ENCODE data around the gene HS3ST3B1. TPM values are rescaled to one million over a fixed set of nuclear protein-coding genes. Genes with fewer than 3 reads are reported as not detected.

Gene HS3ST3B1
- polyA plus RNA-seq, 1 donor = 1.5 TPM

Other genes with a start within 250 kb of the HS3ST3B1 start
- 15.5 TPM for gene COX10, start 231.6 kb upstream of the HS3ST3B1 start, polyA plus RNA-seq
- 0.34 TPM for gene CDRT15, start 64.2 kb upstream of the HS3ST3B1 start, polyA plus RNA-seq